ENCODE measurements around the gene GPR37L1. TPM values are rescaled to one million over a fixed set of nuclear protein-coding genes. Genes with fewer than 3 reads are reported as not detected.
"Not testable (repeated sequence)": the region's sequence is repeated elsewhere in the genome, so short reads cannot be mapped to it uniquely, and the experiment has no call there.

The GPR37L1 gene
- total RNA-seq, 1 donor from 2014 or later, result 0.05 TPM

- TF ChIP-seq CTCF (conservative IDR thresholded peaks at IDR 0.05), result no peak
- peaks cover 14% of the 10 kb centered on the region for H3K4me1 Mint-ChIP-seq
- H3K27ac Mint-ChIP-seq (ENCODE audit: unreplicated experiment), result no peak overlapping the region
- DNase-seq (ENCODE audit: low read depth, low spot score), result no peak
- no peaks in the 10 kb centered on the region for H3K36me3 Mint-ChIP-seq (ENCODE audit: low read depth)
- no peaks in the 10 kb centered on the region for H3K27me3 Mint-ChIP-seq (ENCODE audit: low read depth)
- H3K4me3 Mint-ChIP-seq, result no peak overlapping the region
- no peaks in the 10 kb centered on the region for H3K9me3 Mint-ChIP-seq
These were observed 43.5 kb downstream of the GPR37L1 start for GRCh38 chr1:202165942-202166843.

- not testable (repeated sequence) for DNase-seq (ENCODE audit: low read depth, low spot score); H3K4me3 Mint-ChIP-seq; H3K4me1 Mint-ChIP-seq; H3K36me3 Mint-ChIP-seq (ENCODE audit: low read depth); H3K27me3 Mint-ChIP-seq (ENCODE audit: low read depth); H3K27ac Mint-ChIP-seq (ENCODE audit: unreplicated experiment); H3K9me3 Mint-ChIP-seq
These were observed 44.3 kb downstream of the GPR37L1 start for GRCh38 chr1:202167054-202167453.

GRCh38 chr1:202167708-202168415, 45.1 kb downstream of the GPR37L1 start:
- no peak overlapping the region for H3K4me3 Mint-ChIP-seq
- peaks cover 5% of the 10 kb centered on the region for H3K4me1 Mint-ChIP-seq
- H3K9me3 Mint-ChIP-seq, result no peaks in the 10 kb centered on the region
- no peaks in the 10 kb centered on the region for H3K36me3 Mint-ChIP-seq (ENCODE audit: low read depth)
- no peak overlapping the region for H3K27ac Mint-ChIP-seq (ENCODE audit: unreplicated experiment)
- no peaks in the 10 kb centered on the region for H3K27me3 Mint-ChIP-seq (ENCODE audit: low read depth)
- no peak for DNase-seq (ENCODE audit: low read depth, low spot score)
- TF ChIP-seq CTCF (conservative IDR thresholded peaks at IDR 0.05), result no peak

GRCh38 chr1:202168861-202169260, 46.1 kb downstream of the GPR37L1 start:
- no peak for DNase-seq (ENCODE audit: low read depth, low spot score)
- Mint-ChIP-seq H3K27me3 (ENCODE audit: low read depth) (no peaks in the 10 kb centered on the region), H3K4me3 (no peak overlapping the region), H3K9me3 (no peaks in the 10 kb centered on the region), H3K36me3 (ENCODE audit: low read depth) (no peaks in the 10 kb centered on the region), H3K27ac (ENCODE audit: unreplicated experiment) (no peak overlapping the region), H3K4me1 (no peaks in the 10 kb centered on the region)
- TF ChIP-seq CTCF (conservative IDR thresholded peaks at IDR 0.05), result no peak

GRCh38 chr1:202170726-202171125, 48.0 kb downstream of the GPR37L1 start:
- H3K4me3 Mint-ChIP-seq, result no peak overlapping the region
- H3K4me1 Mint-ChIP-seq, result no peaks in the 10 kb centered on the region
- no peak for DNase-seq (ENCODE audit: low read depth, low spot score)
- no peak for TF ChIP-seq CTCF (conservative IDR thresholded peaks at IDR 0.05)
- H3K9me3 Mint-ChIP-seq, result no peaks in the 10 kb centered on the region
- H3K27me3 Mint-ChIP-seq (ENCODE audit: low read depth), result no peaks in the 10 kb centered on the region
- H3K27ac Mint-ChIP-seq (ENCODE audit: unreplicated experiment), result no peak overlapping the region
- no peaks in the 10 kb centered on the region for H3K36me3 Mint-ChIP-seq (ENCODE audit: low read depth)

Data from neural crest cell (in vitro differentiated cells).